Colonic mucosa (tissue), 4 donors: Measurements from ENCODE around the gene PRLHR. TPM values are rescaled to one million over a fixed set of nuclear protein-coding genes. Genes with fewer than 3 reads are reported as not detected.
"Not testable (repeated sequence)": the region's sequence is repeated elsewhere in the genome, so short reads cannot be mapped to it uniquely, and the experiment has no call there.

Experiments used
- DNase-seq: peaks from one replicate; pipeline ENCODE4 v3.0.0-alpha.2; 2020
- H3K27ac ChIP-seq: fragments of 200-600 bp; one replicate; pipeline ENCODE4 v1.8.0; 2021
- H3K27me3 ChIP-seq: fragments of 200-600 bp; one replicate; pipeline ENCODE4 v1.8.0; 2021
- H3K36me3 ChIP-seq: fragments of 200-600 bp; one replicate; pipeline ENCODE4 v1.8.0; 2021
- H3K4me1 ChIP-seq: fragments of 200-600 bp; one replicate; pipeline ENCODE4 v1.8.0; 2021; ENCODE audit warnings: mild to moderate bottlenecking
- H3K4me3 ChIP-seq: fragments of 200-600 bp; one replicate; pipeline ENCODE4 v1.8.0; 2021
- H3K9ac ChIP-seq, 2 donors: one replicate each; pipeline ENCODE4 v1.7.0; 2013; ENCODE audit warnings: control low read depth in 2 of 2, low read depth in 2 of 2, low read length in 2 of 2
- H3K9me3 ChIP-seq: fragments of 200-600 bp; one replicate; pipeline ENCODE4 v1.8.0; 2021
- CTCF ChIP-seq: fragments of 200-600 bp; IDR thresholded peaks from one replicate; pipeline ENCODE4 v1.8.0; 2022; ENCODE audit warnings: antibody characterized with exemption, mild to moderate bottlenecking
- intact Hi-C: fragments of 100-400 bp; cut with DNase I; formaldehyde crosslinking; loops from one replicate; pipeline ENCODE4 v1.14.1; 2022
- total RNA-seq, 2 donors: library from RNA; stranded (reverse); fragmentation: NEBNext Ultra II Directional in 1 of 2; extraction: Animal tissue kit (Norgen Biotek cat#: 25700) in 1 of 2; gene quantifications; one replicate each; pipeline ENCODE4 v1.2.1, GENCODE V29; 2021
- donor health status: healthy.
- donor health status: DM: no; HTN: no; CAD: no.
- donor health status: DM: no; HTN: no; CAD: no.

Gene PRLHR
- total RNA-seq, 2 donors from 2014 or later, result not detected

- Histone ChIP-seq H3K27me3 (no peaks in the 10 kb centered on the region), H3K36me3 (no peaks in the 10 kb centered on the region), H3K4me3 (no peak overlapping the region), H3K9me3 (no peaks in the 10 kb centered on the region), H3K4me1 (no peaks in the 10 kb centered on the region), H3K9ac (no peak overlapping the region), H3K27ac (no peak overlapping the region)
- no peak for TF ChIP-seq CTCF
- intact Hi-C loops, result no loop called here
- no peak for DNase-seq
These were observed 26.0 kb upstream of the PRLHR start for GRCh38 chr10:118621304-118621942.

- H3K27ac ChIP-seq, DNase-seq, H3K36me3 ChIP-seq, H3K27me3 ChIP-seq, H3K9ac ChIP-seq, intact Hi-C loops, H3K4me1 ChIP-seq, H3K9me3 ChIP-seq, H3K4me3 ChIP-seq: not testable (repeated sequence)
These were observed 18.4 kb upstream of the PRLHR start for GRCh38 chr10:118613863-118614262.

GRCh38 chr10:118610577-118610976, 15.1 kb upstream of the PRLHR start:
- H3K4me1 ChIP-seq, result no peaks in the 10 kb centered on the region
- TF ChIP-seq CTCF, result no peak
- intact Hi-C loops, result no loop called here
- no peaks in the 10 kb centered on the region for H3K9me3 ChIP-seq
- H3K4me3 ChIP-seq, result no peak overlapping the region
- no peak for DNase-seq
- no peaks in the 10 kb centered on the region for H3K36me3 ChIP-seq
- no peaks in the 10 kb centered on the region for H3K27me3 ChIP-seq
- H3K27ac ChIP-seq, result no peak overlapping the region
- H3K9ac ChIP-seq, result no peak overlapping the region

- H3K36me3 ChIP-seq, result no peaks in the 10 kb centered on the region
- H3K9ac ChIP-seq, result no peak overlapping the region
- no peaks in the 10 kb centered on the region for H3K27me3 ChIP-seq
- no peaks in the 10 kb centered on the region for H3K4me1 ChIP-seq
- TF ChIP-seq CTCF, result no peak
- intact Hi-C loops, result no loop called here
- no peak overlapping the region for H3K4me3 ChIP-seq
- no peak overlapping the region for H3K27ac ChIP-seq
- DNase-seq, result no peak
- H3K9me3 ChIP-seq, result no peaks in the 10 kb centered on the region
These were observed 12.4 kb upstream of the PRLHR start for GRCh38 chr10:118607768-118608354.

GRCh38 chr10:118605694-118606093, 10.2 kb upstream of the PRLHR start:
- no peak for DNase-seq
- no peaks in the 10 kb centered on the region for H3K4me1 ChIP-seq
- H3K9ac ChIP-seq, result no peak overlapping the region
- H3K9me3 ChIP-seq, result no peaks in the 10 kb centered on the region
- H3K4me3 ChIP-seq, result no peak overlapping the region
- no peak for TF ChIP-seq CTCF
- no peak overlapping the region for H3K27ac ChIP-seq
- H3K36me3 ChIP-seq, result no peaks in the 10 kb centered on the region
- intact Hi-C loops, result no loop called here
- H3K27me3 ChIP-seq, result no peaks in the 10 kb centered on the region

- intact Hi-C loops, result no loop called here
- no peak overlapping the region for H3K4me3 ChIP-seq
- no peaks in the 10 kb centered on the region for H3K36me3 ChIP-seq
- no peak overlapping the region for H3K27ac ChIP-seq
- H3K4me1 ChIP-seq, result no peaks in the 10 kb centered on the region
- H3K9me3 ChIP-seq, result no peaks in the 10 kb centered on the region
- H3K9ac ChIP-seq, result no peak overlapping the region
- no peak for TF ChIP-seq CTCF
- no peak for DNase-seq
- peaks cover 27% of the 10 kb centered on the region for H3K27me3 ChIP-seq
These were observed 1.1 kb upstream of the PRLHR start for GRCh38 chr10:118596426-118597124.
